HCT116 (cell line): Measurements from ENCODE around the gene YARS2. TPM values are rescaled to one million over a fixed set of nuclear protein-coding genes. Genes with fewer than 3 reads are reported as not detected.

Source experiments
- ATAC-seq: fragments of 200-7000 bp; cut with Tn5 transposase; 2 replicates; pipeline ENCODE4 v1.9.1; 2020; ENCODE audit warnings: mild to moderate bottlenecking, moderate library complexity
- BruUV-seq: library from RNA; stranded (reverse); fragments of 400-500 nt; replicated peaks from 2 replicates; lab custom pipeline; 2021; lab: Mats Ljungman, UMichigan
- CTCF ChIA-PET: fragments of 300-600 bp; sonication (Branson Sonifier 250); formaldehyde crosslinking; loops from one replicate; lab custom pipeline; 2021; ENCODE audit warnings: antibody characterized with exemption; lab: Charles Lee
- POLR2A ChIA-PET: fragments of 300-600, 350-600 bp; sonication (Branson Sonifier 250); formaldehyde crosslinking; loops from one replicate; lab custom pipeline; 2021; ENCODE audit warnings: antibody characterized with exemption; lab: Charles Lee
- RAD21 ChIA-PET, 2 experiments: fragments of 300-600 bp; sonication (Branson Sonifier 250); formaldehyde crosslinking; loops; one replicate each; lab custom pipeline; 2023; ENCODE audit warnings: low total read pairs in 2 of 2; ENCODE audit not compliant: uncharacterized antibody in 2 of 2, unreplicated experiment in 2 of 2, low non-redundant PET in 1 of 2; lab: Charles Lee
- DNase-seq: peaks from one replicate; pipeline ENCODE4 v3.0.0-alpha.2; 2010; ENCODE audit warnings: low read depth, low spot score
- H2AFZ ChIP-seq: fragments of 200-600 bp; shearing (Covaris generic), sonication (generic); 2 replicates; pipeline ENCODE4 v1.6.1; 2017; ENCODE audit warnings: low read depth, mixed run types, mixed read lengths, antibody characterized with exemption, low read length; ENCODE audit not compliant: poor library complexity, severe bottlenecking
- H3K27ac ChIP-seq: 2 replicates; pipeline ENCODE4 v1.5.1; 2012; ENCODE audit warnings: low read depth, low read length
- H3K27me3 ChIP-seq: fragments of 200-600 bp; sonication (generic); 2 replicates; pipeline ENCODE4 v1.6.1; 2016; ENCODE audit warnings: mixed run types, low read length, mixed read lengths; ENCODE audit not compliant: insufficient read depth
- H3K36me3 ChIP-seq, 2 experiments: fragments of 200-500 bp in 1 of 2; fragments of 200-600 bp in 1 of 2; sonication (Bioruptor generic) in 1 of 2; sonication (generic) in 1 of 2; 2 replicates each; pipeline versions ENCODE4 v1.5.1 to v1.6.1; 2014 to 2016; ENCODE audit warnings: low read length in 2 of 2, inconsistent platforms in 1 of 2, mixed read lengths in 1 of 2, mixed run types in 1 of 2; ENCODE audit not compliant: insufficient read depth in 2 of 2, control insufficient read depth in 1 of 2
- H3K4me1 ChIP-seq, 2 experiments: fragments of 200-600 bp in 1 of 2; sonication (generic) in 1 of 2; 2 replicates each; pipeline versions ENCODE4 v1.5.1 to v1.6.1; 2012 to 2017; ENCODE audit warnings: low read length in 2 of 2, inconsistent platforms in 1 of 2, mild to moderate bottlenecking in 1 of 2, mixed read lengths in 1 of 2, mixed run types in 1 of 2, moderate library complexity in 1 of 2; ENCODE audit not compliant: insufficient read depth in 2 of 2, control insufficient read depth in 1 of 2
- H3K4me2 ChIP-seq: fragments of 200-600 bp; sonication (generic); 2 replicates; pipeline ENCODE4 v1.6.1; 2017; ENCODE audit warnings: mixed run types, low read length, mixed read lengths
- H3K4me3 ChIP-seq, 2 experiments: fragments of 200-600 bp in 1 of 2; sonication (generic) in 1 of 2; replicated peaks in 1 of 2; 2 replicates each; pipeline ENCODE4 v1.5.1; 2011 to 2016; ENCODE audit warnings: low read length in 2 of 2, control low read depth in 1 of 2, low read depth in 1 of 2, mild to moderate bottlenecking in 1 of 2, mixed read lengths in 1 of 2, mixed run types in 1 of 2
- H3K79me2 ChIP-seq: fragments of 200-600 bp; sonication (generic); 2 replicates; pipeline ENCODE4 v1.6.1; 2017; ENCODE audit warnings: mild to moderate bottlenecking, mixed run types, low read length, moderate library complexity, mixed read lengths; ENCODE audit not compliant: insufficient read depth
- H3K9ac ChIP-seq: fragments of 200-600 bp; sonication (generic); 2 replicates; pipeline ENCODE4 v1.6.1; 2016; ENCODE audit warnings: low read length, mixed read lengths
- H3K9me2 ChIP-seq: fragments of 200-600 bp; sonication (generic), shearing (Covaris generic); 2 replicates; pipeline ENCODE4 v1.6.1; 2017; ENCODE audit warnings: mixed run types, mild to moderate bottlenecking, moderate library complexity; ENCODE audit not compliant: insufficient read depth
- H3K9me3 ChIP-seq, 2 experiments: fragments of 200-500 bp in 1 of 2; fragments of 200-600 bp in 1 of 2; sonication (Bioruptor generic) in 1 of 2; sonication (generic) in 1 of 2; 2 replicates each; pipeline ENCODE4 v1.6.1; 2014 to 2017; ENCODE audit warnings: low read length in 2 of 2, mixed read lengths in 2 of 2, inconsistent platforms in 1 of 2, low read depth in 1 of 2, mild to moderate bottlenecking in 1 of 2, mixed run types in 1 of 2, moderate library complexity in 1 of 2; ENCODE audit not compliant: control insufficient read depth in 1 of 2, insufficient read depth in 1 of 2
- H4K20me1 ChIP-seq: fragments of 200-600 bp; sonication (generic), shearing (Covaris generic); 2 replicates; pipeline ENCODE4 v1.6.1; 2017; ENCODE audit warnings: mixed run types, mild to moderate bottlenecking, moderate library complexity; ENCODE audit not compliant: insufficient read depth
- CEBPB ChIP-seq: IDR thresholded peaks from 2 replicates; pipeline ENCODE4 v1.6.1; 2012; ENCODE audit warnings: low read depth
- EGR1 ChIP-seq: IDR thresholded peaks from 2 replicates; pipeline ENCODE4 v1.6.1; 2012; ENCODE audit warnings: low read depth
- ELF1 ChIP-seq: IDR thresholded peaks from 2 replicates; pipeline ENCODE4 v1.6.1; 2012; ENCODE audit warnings: low read depth, borderline replicate concordance
- EZH2 ChIP-seq: fragments of 200-600 bp; sonication (generic); IDR thresholded peaks from 2 replicates; pipeline ENCODE4 v1.6.1; 2017; ENCODE audit warnings: antibody characterized with exemption, mixed run types
- EZH2phosphoT487 ChIP-seq: fragments of 200-600 bp; IDR thresholded peaks from 2 replicates; pipeline ENCODE4 v1.6.1; 2018; ENCODE audit warnings: antibody characterized with exemption, borderline replicate concordance
- FOSL1 ChIP-seq: IDR thresholded peaks from 2 replicates; pipeline ENCODE4 v1.6.1; 2012; ENCODE audit warnings: low read depth
- POLR2AphosphoS5 ChIP-seq: IDR thresholded peaks from 2 replicates; pipeline ENCODE4 v1.6.1; 2011; ENCODE audit warnings: mild to moderate bottlenecking, low read depth, low read length, moderate library complexity
- SIN3A ChIP-seq: IDR thresholded peaks from 2 replicates; pipeline ENCODE4 v1.6.1; 2012; ENCODE audit warnings: low read depth
- SRF ChIP-seq: IDR thresholded peaks from 2 replicates; pipeline ENCODE4 v1.6.1; 2012; ENCODE audit warnings: low read depth
- TCF7L2 ChIP-seq: IDR thresholded peaks from 2 replicates; pipeline ENCODE4 v1.7.0; 2011; ENCODE audit warnings: borderline replicate concordance, inconsistent platforms; ENCODE audit not compliant: insufficient read depth, insufficient read length; ENCODE audit errors: extremely low read depth
- YY1 ChIP-seq: IDR thresholded peaks from 2 replicates; pipeline ENCODE4 v1.6.1; 2011; ENCODE audit warnings: low read length, low read depth, moderate library complexity, mild to moderate bottlenecking; ENCODE audit not compliant: insufficient replicate concordance; ENCODE audit errors: extremely low read depth
- ZFX ChIP-seq: fragments of 450-650 bp; IDR thresholded peaks from 2 replicates; pipeline ENCODE4 v1.6.1; 2017
- ZNF274 ChIP-seq: fragments of 200-500 bp; sonication (Bioruptor generic); IDR thresholded peaks from 2 replicates; pipeline ENCODE4 v1.6.1; 2014; ENCODE audit warnings: mild to moderate bottlenecking, low read depth, low read length, inconsistent platforms
- intact Hi-C: fragments of 100-400 bp; cut with micrococcal nuclease; formaldehyde crosslinking; loops from 2 replicates; pipeline ENCODE4 v1.10.0; 2022
- total RNA-seq: library from RNA; stranded (reverse); gene quantifications from one replicate; pipeline ENCODE4 v1.2.1, GENCODE V29; 2021; ENCODE audit not compliant: unreplicated experiment
- TF ChIP-seq, protein P1 (sequence below): IDR thresholded peaks from 2 replicates; pipeline ENCODE4 v1.6.1; 2012
- TF ChIP-seq, protein P2 (sequence below): IDR thresholded peaks from 2 replicates; pipeline ENCODE4 v1.6.1; 2012; ENCODE audit warnings: low read depth

Gene YARS2
- total RNA-seq, 1 experiment from 2014 or later = 26.7 TPM

GRCh38 chr12:32702946-32703345 is 52.8 kb downstream of the YARS2 start:
- RAD21 ChIA-PET = no interaction called here

More at GRCh38 chr12:32702946-32703345, 52.8 kb downstream of the YARS2 start:
- no peak for TF ChIP-seq EGR1
- TF ChIP-seq SRF = no peak
- no peak for TF ChIP-seq ZFX
- no peak for TF ChIP-seq ELF1
- no peak for TF ChIP-seq POLR2AphosphoS5
- no peak for TF ChIP-seq TCF7L2
- TF ChIP-seq, protein P1, sequence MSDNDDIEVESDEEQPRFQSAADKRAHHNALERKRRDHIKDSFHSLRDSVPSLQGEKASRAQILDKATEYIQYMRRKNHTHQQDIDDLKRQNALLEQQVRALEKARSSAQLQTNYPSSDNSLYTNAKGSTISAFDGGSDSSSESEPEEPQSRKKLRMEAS = no peak
- TF ChIP-seq CEBPB = no peak
- TF ChIP-seq EZH2phosphoT487 = no peak
- TF ChIP-seq, protein P2, sequence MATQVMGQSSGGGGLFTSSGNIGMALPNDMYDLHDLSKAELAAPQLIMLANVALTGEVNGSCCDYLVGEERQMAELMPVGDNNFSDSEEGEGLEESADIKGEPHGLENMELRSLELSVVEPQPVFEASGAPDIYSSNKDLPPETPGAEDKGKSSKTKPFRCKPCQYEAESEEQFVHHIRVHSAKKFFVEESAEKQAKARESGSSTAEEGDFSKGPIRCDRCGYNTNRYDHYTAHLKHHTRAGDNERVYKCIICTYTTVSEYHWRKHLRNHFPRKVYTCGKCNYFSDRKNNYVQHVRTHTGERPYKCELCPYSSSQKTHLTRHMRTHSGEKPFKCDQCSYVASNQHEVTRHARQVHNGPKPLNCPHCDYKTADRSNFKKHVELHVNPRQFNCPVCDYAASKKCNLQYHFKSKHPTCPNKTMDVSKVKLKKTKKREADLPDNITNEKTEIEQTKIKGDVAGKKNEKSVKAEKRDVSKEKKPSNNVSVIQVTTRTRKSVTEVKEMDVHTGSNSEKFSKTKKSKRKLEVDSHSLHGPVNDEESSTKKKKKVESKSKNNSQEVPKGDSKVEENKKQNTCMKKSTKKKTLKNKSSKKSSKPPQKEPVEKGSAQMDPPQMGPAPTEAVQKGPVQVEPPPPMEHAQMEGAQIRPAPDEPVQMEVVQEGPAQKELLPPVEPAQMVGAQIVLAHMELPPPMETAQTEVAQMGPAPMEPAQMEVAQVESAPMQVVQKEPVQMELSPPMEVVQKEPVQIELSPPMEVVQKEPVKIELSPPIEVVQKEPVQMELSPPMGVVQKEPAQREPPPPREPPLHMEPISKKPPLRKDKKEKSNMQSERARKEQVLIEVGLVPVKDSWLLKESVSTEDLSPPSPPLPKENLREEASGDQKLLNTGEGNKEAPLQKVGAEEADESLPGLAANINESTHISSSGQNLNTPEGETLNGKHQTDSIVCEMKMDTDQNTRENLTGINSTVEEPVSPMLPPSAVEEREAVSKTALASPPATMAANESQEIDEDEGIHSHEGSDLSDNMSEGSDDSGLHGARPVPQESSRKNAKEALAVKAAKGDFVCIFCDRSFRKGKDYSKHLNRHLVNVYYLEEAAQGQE = no peak
- TF ChIP-seq YY1 = no peak
- TF ChIP-seq ZNF274 = no peak
- TF ChIP-seq SIN3A = no peak
- TF ChIP-seq FOSL1 = no peak
- TF ChIP-seq EZH2 = no peak
- Histone ChIP-seq H3K27ac (no peak overlapping the region), H3K27me3 (no peaks in the 10 kb centered on the region), H3K9me3 (no peaks in the 10 kb centered on the region), H3K4me3 (no peak overlapping the region), H2AFZ (no peak overlapping the region), H3K9me2 (no peaks in the 10 kb centered on the region), H3K36me3 (peaks cover 0 to 3% of the 10 kb centered on the region in 2 experiments; a peak in 1 of 4 replicates), H4K20me1 (no peaks in the 10 kb centered on the region; the same call in 1 of the 2 replicates), H3K9ac (no peak overlapping the region), H3K4me1 (no peaks in the 10 kb centered on the region), H3K79me2 (peaks cover 38% of the 10 kb centered on the region), H3K4me2 (no peak overlapping the region)
- intact Hi-C loops = no loop called here
- ChIA-PET CTCF (interaction anchor here (1.3 kb wide), 1 partner anchor 52 kb away, joined by 5 read pairs; the partner anchor contains the start of gene YARS2), POLR2A (interaction anchor here (0.6 to 0.8 kb wide), 3 partner anchors 9 to 53 kb away, joined by 3 read pairs; no protein-coding TSS in a partner anchor)
- no peak for ATAC-seq
- BruUV-seq = no TSS peak
- no peak for DNase-seq
